GM13976 (cell line): ENCODE results near the gene GRIK2.
"Not testable (repeated sequence)": the region's sequence is repeated elsewhere in the genome, so short reads cannot be mapped to it uniquely, and the experiment has no call there.

Experiments used
- DNase-seq: peaks from one replicate; pipeline ENCODE4 v3.0.0; 2012; ENCODE audit warnings: low spot score
- CTCF ChIP-seq: IDR thresholded peaks from 2 replicates; pipeline ENCODE4 v1.5.1; 2012; ENCODE audit warnings: borderline replicate concordance, mild to moderate bottlenecking; ENCODE audit not compliant: insufficient read depth; ENCODE audit errors: extremely low read depth, missing control alignments, control extremely low read depth
- in situ Hi-C: fragments of 300-500 bp; cut with MboI; formaldehyde crosslinking; loops from one replicate; pipeline ENCODE4 v1.12.0; 2022; ENCODE audit warnings: low sequenced_read_pairs, mixed read lengths, inconsistent platforms; ENCODE audit not compliant: unreplicated experiment

GRIK2 gene

GRCh38 chr6:101379926-101380325 is 13.6 kb upstream of the GRIK2 start:
- no peak for TF ChIP-seq CTCF
- in situ Hi-C loops = no loop called here

GRCh38 chr6:101380897-101381630 is 12.4 kb upstream of the GRIK2 start:
- DNase-seq = no peak
- in situ Hi-C loops = no loop called here
- TF ChIP-seq CTCF = no peak

More at GRCh38 chr6:101379926-101380325, 13.6 kb upstream of the GRIK2 start:
- no peak for DNase-seq

- in situ Hi-C loops, DNase-seq: not testable (repeated sequence)
Measured at GRCh38 chr6:101383747-101384146, 9.8 kb upstream of the GRIK2 start.

GRCh38 chr6:101386982-101387381 is 6.5 kb upstream of the GRIK2 start:
- in situ Hi-C loops = no loop called here
- TF ChIP-seq CTCF = no peak
- no peak for DNase-seq

- no peak for TF ChIP-seq CTCF
- in situ Hi-C loops = no loop called here
- DNase-seq = no peak
Measured at GRCh38 chr6:101391772-101392585, 1.5 kb upstream of the GRIK2 start.

GRCh38 chr6:101392586-101393230 is 800 bp upstream of the GRIK2 start:
- in situ Hi-C loops = no loop called here
- TF ChIP-seq CTCF = no peak
- no peak for DNase-seq

- no peak for TF ChIP-seq CTCF
- no peak for DNase-seq
Measured at GRCh38 chr6:101393829-101394251, 332 bp downstream of the GRIK2 start.

More at GRCh38 chr6:101393829-101394251, 332 bp downstream of the GRIK2 start:
- in situ Hi-C loops = no loop called here
